ENCODE measurements around the gene SCYL2.
"Not testable (repeated sequence)": the region's sequence is repeated elsewhere in the genome, so short reads cannot be mapped to it uniquely, and the experiment has no call there.

Gene SCYL2, protein sequence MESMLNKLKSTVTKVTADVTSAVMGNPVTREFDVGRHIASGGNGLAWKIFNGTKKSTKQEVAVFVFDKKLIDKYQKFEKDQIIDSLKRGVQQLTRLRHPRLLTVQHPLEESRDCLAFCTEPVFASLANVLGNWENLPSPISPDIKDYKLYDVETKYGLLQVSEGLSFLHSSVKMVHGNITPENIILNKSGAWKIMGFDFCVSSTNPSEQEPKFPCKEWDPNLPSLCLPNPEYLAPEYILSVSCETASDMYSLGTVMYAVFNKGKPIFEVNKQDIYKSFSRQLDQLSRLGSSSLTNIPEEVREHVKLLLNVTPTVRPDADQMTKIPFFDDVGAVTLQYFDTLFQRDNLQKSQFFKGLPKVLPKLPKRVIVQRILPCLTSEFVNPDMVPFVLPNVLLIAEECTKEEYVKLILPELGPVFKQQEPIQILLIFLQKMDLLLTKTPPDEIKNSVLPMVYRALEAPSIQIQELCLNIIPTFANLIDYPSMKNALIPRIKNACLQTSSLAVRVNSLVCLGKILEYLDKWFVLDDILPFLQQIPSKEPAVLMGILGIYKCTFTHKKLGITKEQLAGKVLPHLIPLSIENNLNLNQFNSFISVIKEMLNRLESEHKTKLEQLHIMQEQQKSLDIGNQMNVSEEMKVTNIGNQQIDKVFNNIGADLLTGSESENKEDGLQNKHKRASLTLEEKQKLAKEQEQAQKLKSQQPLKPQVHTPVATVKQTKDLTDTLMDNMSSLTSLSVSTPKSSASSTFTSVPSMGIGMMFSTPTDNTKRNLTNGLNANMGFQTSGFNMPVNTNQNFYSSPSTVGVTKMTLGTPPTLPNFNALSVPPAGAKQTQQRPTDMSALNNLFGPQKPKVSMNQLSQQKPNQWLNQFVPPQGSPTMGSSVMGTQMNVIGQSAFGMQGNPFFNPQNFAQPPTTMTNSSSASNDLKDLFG

DNA sequence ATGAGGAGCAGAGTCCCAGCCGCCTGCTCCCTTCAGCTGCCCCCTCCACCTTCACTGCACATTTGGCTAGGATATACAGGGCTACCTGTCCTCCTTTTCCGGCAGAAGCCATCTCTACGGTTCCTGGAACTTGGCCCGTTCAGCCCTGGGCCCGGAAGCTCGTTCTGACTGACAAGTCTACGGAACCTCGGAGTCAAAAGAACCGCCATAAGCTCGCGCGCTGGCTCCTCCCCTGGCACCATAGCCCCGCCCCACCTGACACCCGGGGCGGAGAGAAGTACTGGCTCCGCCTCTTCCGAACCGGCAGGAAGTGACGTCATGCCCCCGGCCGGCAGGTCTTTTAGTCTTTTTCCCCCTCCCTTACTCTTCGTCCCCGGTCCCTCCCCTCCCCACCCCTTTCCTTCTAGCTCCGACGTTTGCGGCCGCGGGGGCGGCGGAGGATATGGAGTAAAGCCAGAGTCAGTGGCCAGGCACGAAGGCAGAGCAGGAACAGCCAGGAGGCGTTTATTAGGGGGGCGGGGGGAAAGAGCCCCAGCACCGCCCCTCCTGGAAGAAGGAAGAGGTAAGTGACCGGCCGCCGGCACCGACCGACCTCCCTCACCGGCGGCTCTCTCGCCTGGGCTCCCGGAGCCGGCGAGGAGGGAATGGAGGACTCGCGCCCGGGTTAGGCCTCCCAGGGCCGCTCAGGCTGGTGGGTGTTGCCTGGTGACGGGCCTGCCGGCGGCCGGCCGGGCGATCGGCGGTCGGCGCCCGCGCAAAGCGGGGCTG, at the start of gene SCYL2, which contains the start of gene DEPDC4:
TSS of gene SCYL2 (plus strand) at position 343 of the 768 bp plus-strand sequence. CDS start 15,794 bp downstream, outside the sequence.
TSS of gene DEPDC4 (minus strand) at position 245 of the 768 bp plus-strand sequence. CDS start at position 242, 3 bp downstream.
- peak; percentile 78 for DNase-seq (ENCODE audit: low spot score)

DNA sequence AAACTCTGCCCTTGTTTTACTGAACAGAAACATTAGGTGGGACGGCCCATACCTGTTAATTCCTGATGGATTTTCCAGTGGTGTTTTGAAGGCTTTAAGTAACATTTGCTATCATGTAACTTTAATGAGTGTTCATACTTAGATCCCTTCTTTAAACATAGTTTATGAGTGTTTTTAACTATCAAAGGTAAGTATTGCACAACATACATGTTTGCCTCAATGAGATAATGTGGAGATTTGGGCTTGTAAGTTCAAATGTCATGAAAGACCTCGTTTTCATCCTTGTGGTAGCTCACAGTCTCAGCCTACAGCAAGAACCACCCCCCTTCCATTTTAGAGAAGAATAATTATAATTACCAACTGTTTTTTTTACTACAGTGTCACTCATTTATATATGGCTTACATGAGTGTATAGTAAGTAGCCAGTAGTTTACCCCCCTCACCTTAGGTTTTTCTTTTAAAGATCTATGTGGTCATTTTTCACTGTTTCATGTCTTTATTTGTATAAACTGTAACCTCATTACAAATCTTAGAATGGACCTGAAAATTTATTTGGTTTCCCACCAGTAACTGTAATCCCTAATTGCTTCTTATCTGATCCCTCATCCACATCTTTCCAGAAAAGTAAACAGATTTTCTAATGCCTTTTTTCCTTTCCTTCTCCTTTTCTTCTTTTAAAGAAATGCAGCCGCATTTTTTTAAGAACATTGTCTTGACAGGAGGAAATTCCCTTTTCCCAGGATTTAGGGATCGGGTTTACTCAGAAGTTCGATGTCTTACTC, 47.5 kb upstream of the SCYL2 start:
- peak; percentile 23 for DNase-seq (ENCODE audit: low spot score)

DNA sequence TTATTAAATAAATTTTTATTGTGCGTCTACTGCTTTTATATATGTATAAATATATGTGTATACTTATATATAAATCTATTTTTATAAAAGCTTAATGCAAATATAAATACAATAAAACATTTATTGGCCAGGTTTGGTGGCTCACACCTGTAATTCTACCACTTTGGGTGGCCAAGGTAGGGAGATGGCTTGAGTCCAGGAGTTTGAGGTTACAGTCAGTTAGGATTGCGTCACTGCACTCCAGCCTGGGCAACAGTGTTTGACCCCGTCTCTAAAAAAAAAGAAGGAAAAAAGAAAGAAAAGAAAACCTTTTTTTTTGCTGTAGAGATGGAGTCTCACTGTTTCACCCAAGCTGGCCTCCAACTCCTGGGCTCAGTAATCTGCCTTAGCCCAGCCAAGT, 45.5 kb upstream of the SCYL2 start:
- no peak for DNase-seq (ENCODE audit: low spot score)

DNA sequence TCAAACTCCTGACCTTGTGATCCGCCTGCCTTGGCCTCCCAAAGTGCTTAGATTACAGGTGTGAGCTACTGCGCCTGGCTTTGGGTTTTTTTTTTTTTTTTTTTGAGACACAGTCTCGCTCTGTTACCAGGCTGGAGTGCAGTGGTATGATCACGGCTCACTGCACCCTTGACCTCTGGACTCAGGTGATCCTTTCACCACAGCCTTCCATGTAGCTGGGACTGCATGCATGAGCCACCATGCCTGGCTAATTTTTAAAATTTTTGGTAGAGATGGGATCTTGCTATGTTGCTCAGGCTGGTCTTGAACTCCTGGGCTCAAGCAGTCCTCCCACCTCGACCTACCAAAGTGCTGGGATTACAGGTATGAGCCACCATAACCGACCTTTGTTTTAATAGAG, 44.8 kb upstream of the SCYL2 start:
- DNase-seq (ENCODE audit: low spot score): not testable (repeated sequence)

DNA sequence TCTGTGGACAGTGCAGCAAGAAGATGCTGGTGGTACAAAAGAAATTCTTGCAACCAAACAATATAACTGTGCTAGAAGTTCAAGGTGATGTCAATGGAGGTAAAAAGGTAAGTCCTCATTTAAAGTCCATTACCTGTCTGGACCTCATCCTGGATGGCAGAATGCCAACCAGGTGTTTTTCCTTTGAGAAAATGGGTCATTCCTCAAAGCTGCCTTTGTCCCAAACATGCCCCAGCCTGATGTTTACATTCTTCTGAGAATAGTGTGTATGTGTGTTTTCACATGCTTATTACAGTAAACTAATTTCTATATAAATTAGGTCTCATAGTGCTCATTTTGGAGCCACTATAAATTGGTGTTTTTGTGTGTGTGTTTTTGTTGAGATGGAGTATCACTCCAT, 41.5 kb upstream of the SCYL2 start:
- DNase-seq (ENCODE audit: low spot score): no peak

DNA sequence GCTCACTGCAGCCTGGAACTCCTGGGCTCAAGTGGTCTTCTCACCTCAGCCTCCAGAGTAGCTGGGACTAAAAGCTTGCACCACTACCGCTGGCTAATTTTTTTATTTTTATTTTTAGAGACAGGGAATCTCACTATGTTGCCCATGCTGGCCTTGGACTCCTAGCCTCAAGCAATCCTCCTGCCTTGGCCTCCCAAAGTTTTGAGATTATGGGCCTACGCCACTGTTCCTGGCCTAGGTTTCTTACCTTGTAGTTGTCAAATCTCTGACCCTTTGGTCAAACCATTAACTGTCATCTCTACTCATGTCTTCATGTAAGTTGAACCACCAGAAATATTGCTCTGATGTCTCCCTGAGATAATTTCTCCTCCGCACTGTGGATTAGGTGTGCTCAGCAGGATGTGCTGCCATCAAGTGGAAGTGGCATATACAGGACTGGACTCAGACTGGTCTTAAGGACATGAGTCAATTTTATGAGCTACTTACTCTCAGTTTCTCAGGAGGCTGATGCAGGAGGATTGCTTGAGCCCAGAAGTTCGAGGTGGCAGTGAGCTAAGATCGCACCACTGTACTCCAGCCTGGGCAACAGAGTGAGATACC, 37.8 kb upstream of the SCYL2 start:
- no peak for DNase-seq (ENCODE audit: low spot score)

DNA sequence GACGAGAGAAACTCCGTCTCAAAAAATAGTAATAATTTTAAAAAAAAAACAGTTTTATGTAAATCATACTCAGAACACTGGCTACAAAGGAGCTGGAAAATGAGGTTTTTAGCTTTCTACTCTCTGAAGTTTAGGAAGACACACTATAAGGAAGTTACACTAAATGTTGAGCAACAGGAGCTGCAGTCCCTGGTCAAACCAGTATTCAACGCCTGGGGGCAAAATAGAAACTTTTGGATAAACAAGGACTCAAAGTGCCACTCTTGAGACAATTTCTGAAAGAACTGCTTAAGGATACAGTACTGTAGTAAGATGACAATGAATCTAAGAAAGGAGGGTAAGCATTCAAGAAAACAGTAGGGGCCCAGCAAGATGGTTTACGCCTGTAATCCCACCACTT, 37.1 kb upstream of the SCYL2 start:
- no peak for DNase-seq (ENCODE audit: low spot score)

DNA sequence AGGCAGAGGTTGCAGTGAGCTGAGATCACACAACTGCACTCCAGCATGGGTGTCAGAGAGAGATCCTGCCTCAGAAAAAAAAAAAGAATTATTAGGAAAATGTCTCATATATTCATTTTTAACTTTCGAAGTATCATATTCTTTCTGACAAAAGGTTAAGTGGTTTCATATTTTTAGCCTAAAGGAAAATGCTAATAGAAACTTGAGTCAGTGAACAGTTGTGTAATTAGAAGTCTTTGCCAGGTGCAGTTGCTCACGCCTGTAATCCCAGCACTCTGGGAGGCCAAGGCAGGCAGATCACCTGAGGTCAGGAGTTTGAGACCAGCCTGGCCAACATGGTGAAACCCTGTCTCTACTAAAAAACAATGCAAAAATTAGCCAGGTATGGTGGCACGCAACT, 35.1 kb upstream of the SCYL2 start:
- DNase-seq (ENCODE audit: low spot score): not testable (repeated sequence)

DNA sequence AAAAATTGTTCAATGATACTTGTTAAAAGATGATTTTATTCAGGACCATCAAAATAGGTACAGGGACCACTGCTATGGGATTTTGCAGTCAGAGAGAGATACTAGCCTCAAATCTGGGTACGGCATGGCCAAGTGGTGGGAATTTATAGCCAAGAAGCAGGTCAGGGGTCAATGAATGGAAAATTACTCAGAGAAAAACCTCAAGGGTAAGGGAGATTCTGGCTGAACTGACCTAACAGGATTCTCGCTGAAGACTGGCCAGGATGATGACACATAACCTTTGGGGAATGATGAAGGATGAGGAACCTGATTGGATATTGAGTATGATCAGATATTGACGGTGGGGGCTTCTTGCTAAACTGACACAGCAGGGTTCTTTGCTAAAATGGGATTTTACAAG, 32.8 kb upstream of the SCYL2 start:
- no peak for DNase-seq (ENCODE audit: low spot score)

DNA sequence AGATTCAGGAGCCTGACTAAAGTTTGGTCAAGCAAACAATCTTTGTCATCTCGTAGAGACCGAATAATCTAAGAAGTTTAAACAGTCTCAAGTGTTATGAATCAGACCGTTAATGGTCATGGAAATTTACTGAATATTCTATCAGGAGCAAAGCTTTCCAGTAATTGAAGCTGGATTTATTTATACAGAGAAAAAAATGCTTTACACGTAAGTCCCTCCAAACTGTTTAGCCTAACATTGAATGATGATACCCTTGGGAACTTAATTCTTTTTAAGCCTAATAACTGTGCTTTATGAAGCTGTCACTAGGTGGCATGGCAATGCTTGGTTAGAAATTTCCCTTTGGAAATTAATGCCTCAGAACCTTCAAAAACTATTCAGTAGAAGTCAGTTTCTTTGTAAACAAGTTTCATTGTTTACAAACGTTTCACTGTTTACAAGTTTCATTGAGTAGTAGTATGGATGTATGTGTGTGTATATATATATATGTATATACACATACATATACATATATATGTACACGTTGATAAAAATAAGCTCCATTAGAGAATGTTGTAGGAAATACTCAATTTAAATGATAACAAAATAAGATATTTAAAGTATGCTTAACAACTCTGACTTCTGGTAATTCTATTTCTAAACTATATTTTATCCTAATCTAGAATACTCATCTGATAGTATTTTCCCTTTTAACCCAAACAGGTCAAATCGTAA, 32.2 kb upstream of the SCYL2 start:
- peak; percentile 20 for DNase-seq (ENCODE audit: low spot score)

DNA sequence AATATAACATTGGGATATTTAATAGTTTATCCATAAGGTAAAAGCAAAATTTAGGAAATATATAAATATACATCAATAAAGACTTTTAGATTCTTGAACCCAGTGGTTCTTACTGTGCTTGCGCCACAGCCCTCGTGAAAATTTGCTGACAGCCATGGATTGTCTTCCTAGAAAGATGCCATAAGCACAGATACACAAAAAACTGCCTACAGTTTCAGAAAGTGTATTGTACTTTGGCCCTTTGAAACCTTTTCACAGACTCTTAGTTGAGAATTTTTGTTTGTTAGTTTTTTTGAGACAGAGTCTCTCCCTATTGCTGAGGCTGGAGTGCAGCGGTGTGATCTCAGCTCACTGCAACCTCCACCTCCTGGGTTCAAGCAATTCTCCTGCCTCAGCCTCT, 28.2 kb upstream of the SCYL2 start:
- DNase-seq (ENCODE audit: low spot score): no peak

DNA sequence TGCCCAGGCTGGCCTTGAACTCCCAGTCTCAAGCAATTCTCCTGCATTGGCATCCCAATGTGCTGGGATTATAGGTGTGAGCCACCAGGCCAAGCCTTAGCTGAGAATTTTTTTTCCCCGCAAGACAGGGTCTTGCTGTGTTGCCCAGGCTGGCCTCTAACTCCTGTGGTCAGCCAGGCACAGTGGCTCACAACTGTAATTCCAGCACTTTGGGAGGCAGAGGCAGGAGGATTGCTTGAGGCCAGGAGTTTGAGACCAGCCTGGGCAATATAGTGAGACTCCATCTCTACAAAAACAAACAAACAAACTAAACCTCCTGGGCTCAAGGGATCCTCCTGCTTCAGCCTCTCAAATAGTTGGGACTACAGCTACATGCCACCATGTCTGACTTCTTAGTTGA, 27.4 kb upstream of the SCYL2 start:
- DNase-seq (ENCODE audit: low spot score): no peak

DNA sequence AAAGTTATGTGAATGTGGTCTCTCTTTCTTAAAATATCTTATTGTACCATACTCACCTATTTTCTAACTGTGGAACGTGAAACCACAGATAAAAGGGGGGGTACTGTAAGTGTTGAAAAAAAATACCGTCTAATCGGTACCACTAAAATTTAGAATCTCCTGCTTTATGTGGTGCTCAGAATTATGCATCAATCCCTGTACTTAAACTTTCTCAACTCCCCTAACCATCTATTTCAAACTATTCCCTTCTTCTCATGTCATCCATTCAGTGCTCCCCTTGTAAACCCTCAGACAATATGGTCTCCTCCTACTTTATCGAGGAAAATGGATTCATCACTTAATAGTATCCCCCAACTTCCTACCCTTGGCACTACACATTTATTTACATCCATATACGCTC, 23.8 kb upstream of the SCYL2 start:
- DNase-seq (ENCODE audit: low spot score): no peak

DNA sequence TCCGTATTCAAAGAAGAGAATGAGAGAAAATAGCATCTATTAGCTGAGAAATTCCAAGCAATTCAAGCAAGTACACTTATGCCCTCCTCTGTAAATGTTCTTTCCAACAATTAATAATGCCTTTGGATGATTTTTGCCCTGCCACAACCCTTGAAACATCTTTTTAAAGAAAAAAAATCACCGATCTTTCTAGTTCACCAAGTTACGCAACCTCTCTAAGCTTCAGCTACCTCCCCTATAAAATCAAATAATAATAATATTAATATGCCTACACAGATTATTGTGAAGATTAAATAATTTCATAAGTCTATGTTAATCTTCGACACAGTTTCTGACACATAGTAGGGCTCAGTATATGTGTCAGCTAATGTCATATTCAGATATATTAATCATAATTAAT, 19.2 kb upstream of the SCYL2 start:
- no peak for DNase-seq (ENCODE audit: low spot score)

DNA sequence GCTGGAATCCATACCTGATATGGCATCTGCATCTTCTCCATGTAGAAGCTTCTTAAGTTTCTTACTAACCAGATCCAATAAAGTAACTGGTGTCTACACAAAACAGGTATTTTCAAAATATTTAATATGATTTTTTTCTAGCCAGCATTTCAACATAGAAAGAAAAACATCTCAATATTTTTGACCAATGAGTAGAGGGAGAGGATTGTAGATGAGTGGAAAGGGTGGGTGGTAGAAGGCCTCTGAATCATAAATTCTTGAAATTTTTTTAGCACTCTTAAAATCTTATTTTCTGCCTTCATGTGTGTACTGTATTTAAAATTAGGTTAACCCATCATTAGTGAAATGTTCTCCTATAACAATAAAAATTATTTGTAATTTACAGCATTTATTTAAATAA, 18.1 kb upstream of the SCYL2 start:
- DNase-seq (ENCODE audit: low spot score): no peak

DNA sequence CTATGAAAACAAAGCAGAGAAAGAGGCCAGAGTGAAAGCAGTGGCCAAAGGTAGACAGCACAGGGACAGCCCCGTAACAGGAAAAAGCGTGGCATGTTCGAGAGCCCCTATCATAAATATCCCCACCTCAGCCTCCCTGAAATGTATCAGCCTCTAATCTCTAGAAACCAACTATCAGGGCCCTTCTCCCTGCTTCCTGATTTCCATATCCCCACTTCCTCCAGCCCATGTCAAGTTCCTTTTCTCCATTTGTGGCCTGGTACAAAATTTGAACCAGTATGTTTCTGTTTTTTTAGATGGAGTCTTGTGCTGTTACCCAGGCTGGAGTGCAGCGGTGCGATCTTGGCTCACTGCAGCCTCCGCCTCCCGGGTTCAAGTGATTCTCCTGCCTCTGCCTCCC, 17.0 kb upstream of the SCYL2 start:
- DNase-seq (ENCODE audit: low spot score): no peak

DNA sequence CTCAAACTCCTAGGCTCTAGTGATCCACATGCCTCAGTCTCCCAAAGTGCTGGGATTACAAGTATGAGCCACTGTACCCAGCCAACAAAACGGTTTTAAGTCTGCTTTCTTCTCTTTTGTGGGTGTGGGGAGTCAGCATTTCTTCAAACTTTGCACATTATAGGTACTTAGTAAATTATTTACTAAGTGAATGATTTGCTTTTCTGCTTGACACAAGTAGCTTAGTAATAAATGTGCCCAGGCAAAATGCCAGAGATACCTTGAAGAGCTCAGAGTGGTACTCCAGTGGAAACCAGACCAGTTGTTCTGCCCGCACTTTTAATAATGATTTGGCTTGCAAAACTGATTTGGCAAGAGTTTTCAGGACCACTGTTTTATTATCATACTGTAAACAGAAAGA, 15.1 kb upstream of the SCYL2 start:
- DNase-seq (ENCODE audit: low spot score): peak; percentile 33

DNA sequence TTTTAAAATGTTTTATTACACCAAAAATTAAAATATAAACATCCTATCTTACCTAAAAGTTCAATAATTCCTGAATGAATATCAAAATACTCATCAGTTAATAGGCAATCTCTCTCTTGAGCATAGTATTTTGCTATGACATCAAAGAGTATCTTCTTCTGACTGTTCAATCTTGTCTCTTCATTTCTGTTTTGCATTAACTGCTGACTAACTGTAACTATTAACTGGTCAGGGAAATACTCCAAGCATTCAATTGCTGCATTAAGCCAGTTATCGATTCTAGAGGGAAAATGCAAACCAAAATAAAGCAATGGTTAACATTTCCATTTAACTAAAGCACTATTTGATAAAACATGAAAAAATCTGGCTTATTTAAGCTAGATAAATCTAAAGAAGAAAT, 13.5 kb upstream of the SCYL2 start:
- no peak for DNase-seq (ENCODE audit: low spot score)

DNA sequence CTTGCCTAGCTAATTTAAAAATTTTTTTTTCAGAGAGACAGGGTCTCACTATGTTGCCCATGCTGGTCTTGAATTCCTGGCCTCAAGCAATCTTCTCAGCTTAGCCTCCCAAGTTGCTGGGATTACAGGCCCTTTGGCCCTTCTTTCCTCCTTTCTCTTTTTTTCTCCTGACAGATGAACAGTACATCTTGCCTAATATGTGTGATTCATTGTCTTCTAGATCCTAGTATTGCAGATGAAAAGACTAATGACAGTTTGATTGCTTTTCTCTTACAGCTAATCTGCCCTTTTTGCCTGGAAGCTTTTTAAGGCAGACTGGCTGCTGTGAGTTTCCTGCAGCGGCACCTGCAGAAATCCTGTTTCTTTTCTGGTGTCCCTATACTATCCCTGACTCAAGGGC, 12.1 kb upstream of the SCYL2 start:
- DNase-seq (ENCODE audit: low spot score): no peak

DNA sequence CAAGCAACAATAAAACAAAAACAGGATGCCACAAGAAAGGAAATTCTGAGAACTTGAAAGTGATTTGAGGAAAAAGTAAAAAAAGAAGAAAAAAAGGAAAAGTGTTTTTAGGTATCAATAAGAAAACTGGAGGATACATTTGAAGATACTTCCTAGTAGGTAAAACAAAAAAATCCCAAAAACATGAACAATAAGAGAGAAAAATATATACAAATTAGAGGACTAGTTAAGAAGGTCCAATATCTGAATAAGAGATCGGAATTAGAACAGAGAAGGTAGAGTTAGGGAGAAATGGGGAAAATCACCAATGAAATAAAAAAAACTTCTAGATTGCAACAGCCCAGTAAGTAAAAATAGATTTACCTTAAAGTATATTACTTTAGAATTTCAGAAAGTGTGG, 8.8 kb upstream of the SCYL2 start:
- DNase-seq (ENCODE audit: low spot score): no peak

Data from HuH-7 (cell line).